Activated T-helper 17 cell treated with anti-CD3 and anti-CD28 coated beads, Interleukin-2, amount 50 U/mL, for 72 hours (primary cell): ENCODE measurements around the gene DGKG. TPM values are rescaled to one million over a fixed set of nuclear protein-coding genes. Genes with fewer than 3 reads are reported as not detected.
A peak's percentile ranks its signal among the peaks of the same experiment; 100 is the strongest.

Experiments used
- ATAC-seq: fragments of 150-1000 bp; cut with Tn5 transposase; replicated peaks from 2 replicates; pipeline ENCODE4 v1.10.0; 2021; ENCODE audit warnings: mild to moderate bottlenecking, moderate library complexity
- H3K27ac Mint-ChIP-seq: one replicate; pipeline ENCODE4 v1.8.0; 2022; ENCODE audit warnings: mixed read lengths
- H3K27me3 Mint-ChIP-seq: one replicate; pipeline ENCODE4 v1.8.0; 2022; ENCODE audit warnings: mixed read lengths
- H3K36me3 Mint-ChIP-seq: one replicate; pipeline ENCODE4 v1.8.0; 2022; ENCODE audit warnings: low read depth, mild to moderate bottlenecking, mixed read lengths
- H3K4me1 Mint-ChIP-seq: one replicate; pipeline ENCODE4 v1.8.0; 2022; ENCODE audit warnings: mixed read lengths
- H3K4me3 Mint-ChIP-seq: one replicate; pipeline ENCODE4 v1.8.0; 2022; ENCODE audit warnings: mild to moderate bottlenecking, mixed read lengths
- H3K9me3 Mint-ChIP-seq: one replicate; pipeline ENCODE4 v1.8.0; 2022; ENCODE audit warnings: mixed read lengths
- total RNA-seq, 2 donors: library from RNA; stranded (reverse); gene quantifications; one replicate each; pipeline ENCODE4 v1.2.3, GENCODE V29; 2022

DGKG gene
- total RNA-seq, 2 donors from 2014 or later, result 0.37 to 1.1 TPM

- Mint-ChIP-seq H3K4me3 (peak overlapping the region; percentile 13), H3K36me3 (no peaks in the 10 kb centered on the region), H3K27ac (peak overlapping the region; percentile 5), H3K9me3 (no peaks in the 10 kb centered on the region), H3K4me1 (peaks cover 6% of the 10 kb centered on the region), H3K27me3 (peaks cover 32% of the 10 kb centered on the region)
- peak; percentile 68 for ATAC-seq
These were observed 210.7 kb downstream of the DGKG start for GRCh38 chr3:186151077-186151971.

- Mint-ChIP-seq H3K36me3 (no peaks in the 10 kb centered on the region), H3K4me3 (no peak overlapping the region), H3K27me3 (peaks cover 35% of the 10 kb centered on the region), H3K27ac (no peak overlapping the region), H3K4me1 (peaks cover 6% of the 10 kb centered on the region), H3K9me3 (no peaks in the 10 kb centered on the region)
- no peak for ATAC-seq
These were observed 211.8 kb downstream of the DGKG start for GRCh38 chr3:186150041-186150830.

GRCh38 chr3:186149319-186149960 lies 212.6 kb downstream of the DGKG start:
- ATAC-seq, result no peak
- Mint-ChIP-seq H3K4me1 (peaks cover 6% of the 10 kb centered on the region), H3K9me3 (no peaks in the 10 kb centered on the region), H3K27me3 (peaks cover 37% of the 10 kb centered on the region), H3K36me3 (no peaks in the 10 kb centered on the region), H3K27ac (no peak overlapping the region), H3K4me3 (no peak overlapping the region)

- no peak overlapping the region for H3K27ac Mint-ChIP-seq
- H3K36me3 Mint-ChIP-seq, result no peaks in the 10 kb centered on the region
- H3K4me3 Mint-ChIP-seq, result no peak overlapping the region
- no peaks in the 10 kb centered on the region for H3K9me3 Mint-ChIP-seq
- H3K4me1 Mint-ChIP-seq, result no peaks in the 10 kb centered on the region
- peaks cover 31% of the 10 kb centered on the region for H3K27me3 Mint-ChIP-seq
- ATAC-seq, result no peak
These were observed 217.8 kb downstream of the DGKG start for GRCh38 chr3:186144257-186144656.

GRCh38 chr3:186143250-186143649 lies 218.8 kb downstream of the DGKG start:
- Mint-ChIP-seq H3K27me3 (peaks cover 31% of the 10 kb centered on the region), H3K4me1 (no peaks in the 10 kb centered on the region), H3K9me3 (no peaks in the 10 kb centered on the region), H3K4me3 (no peak overlapping the region), H3K27ac (no peak overlapping the region), H3K36me3 (no peaks in the 10 kb centered on the region)
- ATAC-seq, result no peak

GRCh38 chr3:186142393-186142932 lies 219.6 kb downstream of the DGKG start:
- Mint-ChIP-seq H3K4me1 (no peaks in the 10 kb centered on the region), H3K36me3 (no peaks in the 10 kb centered on the region), H3K4me3 (no peak overlapping the region), H3K9me3 (no peaks in the 10 kb centered on the region), H3K27me3 (peaks cover 27% of the 10 kb centered on the region), H3K27ac (no peak overlapping the region)
- ATAC-seq, result no peak

GRCh38 chr3:186141790-186142189 lies 220.2 kb downstream of the DGKG start:
- H3K4me1 Mint-ChIP-seq, result no peaks in the 10 kb centered on the region

GRCh38 chr3:186138272-186138981 lies 223.6 kb downstream of the DGKG start:
- peaks cover 27% of the 10 kb centered on the region for H3K27me3 Mint-ChIP-seq
- no peak for ATAC-seq
- no peaks in the 10 kb centered on the region for H3K9me3 Mint-ChIP-seq
- H3K36me3 Mint-ChIP-seq, result no peaks in the 10 kb centered on the region
- H3K4me1 Mint-ChIP-seq, result no peaks in the 10 kb centered on the region
- no peak overlapping the region for H3K27ac Mint-ChIP-seq
- H3K4me3 Mint-ChIP-seq, result no peak overlapping the region

More at GRCh38 chr3:186141790-186142189, 220.2 kb downstream of the DGKG start:
- Mint-ChIP-seq H3K27me3 (peaks cover 24% of the 10 kb centered on the region), H3K4me3 (no peak overlapping the region), H3K9me3 (no peaks in the 10 kb centered on the region), H3K36me3 (no peaks in the 10 kb centered on the region), H3K27ac (no peak overlapping the region)
- ATAC-seq, result no peak

- peaks cover 26% of the 10 kb centered on the region for H3K27me3 Mint-ChIP-seq
- no peak overlapping the region for H3K4me3 Mint-ChIP-seq
- H3K9me3 Mint-ChIP-seq, result no peaks in the 10 kb centered on the region
- ATAC-seq, result no peak
- H3K27ac Mint-ChIP-seq, result no peak overlapping the region
- H3K4me1 Mint-ChIP-seq, result no peaks in the 10 kb centered on the region
- no peaks in the 10 kb centered on the region for H3K36me3 Mint-ChIP-seq
These were observed 224.9 kb downstream of the DGKG start for GRCh38 chr3:186137051-186137685.

GRCh38 chr3:186133980-186134379 lies 228.1 kb downstream of the DGKG start:
- Mint-ChIP-seq H3K4me1 (no peaks in the 10 kb centered on the region), H3K4me3 (no peak overlapping the region), H3K27ac (no peak overlapping the region), H3K9me3 (no peaks in the 10 kb centered on the region), H3K36me3 (no peaks in the 10 kb centered on the region), H3K27me3 (peaks cover 23% of the 10 kb centered on the region)
- ATAC-seq, result no peak

- H3K4me3 Mint-ChIP-seq, result no peak overlapping the region
- no peaks in the 10 kb centered on the region for H3K9me3 Mint-ChIP-seq
- ATAC-seq, result no peak
- no peaks in the 10 kb centered on the region for H3K4me1 Mint-ChIP-seq
- H3K27me3 Mint-ChIP-seq, result peaks cover 19% of the 10 kb centered on the region
- H3K36me3 Mint-ChIP-seq, result no peaks in the 10 kb centered on the region
- H3K27ac Mint-ChIP-seq, result no peak overlapping the region
These were observed 229.5 kb downstream of the DGKG start for GRCh38 chr3:186132487-186132886.

GRCh38 chr3:186129206-186129605 lies 232.8 kb downstream of the DGKG start:
- no peak for ATAC-seq
- Mint-ChIP-seq H3K27me3 (peaks cover 14% of the 10 kb centered on the region), H3K4me1 (no peaks in the 10 kb centered on the region), H3K9me3 (no peaks in the 10 kb centered on the region), H3K4me3 (no peak overlapping the region), H3K27ac (no peak overlapping the region), H3K36me3 (no peaks in the 10 kb centered on the region)

- ATAC-seq, result no peak
These were observed 233.9 kb downstream of the DGKG start for GRCh38 chr3:186128158-186128557.

More at GRCh38 chr3:186128158-186128557, 233.9 kb downstream of the DGKG start:
- Mint-ChIP-seq H3K27me3 (peaks cover 14% of the 10 kb centered on the region), H3K4me1 (no peaks in the 10 kb centered on the region), H3K27ac (no peak overlapping the region), H3K9me3 (no peaks in the 10 kb centered on the region), H3K36me3 (no peaks in the 10 kb centered on the region), H3K4me3 (no peak overlapping the region)
